NCI-H2171 (cell line): ENCODE results near the gene IL4R.

Source experiments
- DNase-seq: peaks from one replicate; lab custom pipeline; 2025; lab: John Stamatoyannopoulos, UW

IL4R gene

DNA sequence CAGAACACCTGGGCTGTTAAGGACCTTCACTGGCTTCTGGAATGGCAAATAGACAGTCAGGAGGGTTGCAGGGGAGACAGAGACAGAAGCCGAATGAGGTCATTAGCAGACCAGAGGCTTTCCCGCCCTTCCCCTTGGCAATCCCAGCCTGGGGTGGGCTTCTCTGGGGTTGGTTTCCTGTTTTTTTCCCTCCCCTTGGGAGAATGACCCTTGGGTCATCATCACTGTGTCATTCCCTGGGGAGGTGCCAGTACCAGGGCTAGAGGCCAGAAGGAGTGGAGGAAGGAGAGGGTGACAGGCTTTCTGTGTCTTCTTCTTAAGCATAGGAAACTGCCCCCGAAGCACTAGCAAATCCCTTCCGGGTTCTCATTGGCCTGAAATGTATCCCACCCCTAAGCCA lies 45.3 kb downstream of the IL4R start:
- DNase-seq = no peak

GRCh38 chr16:27359615-27360014 lies 45.8 kb downstream of the IL4R start:
- DNase-seq = no peak

GRCh38 chr16:27361987-27362386 lies 48.2 kb downstream of the IL4R start:
- DNase-seq = no peak

GRCh38 chr16:27362570-27363245 lies 48.9 kb downstream of the IL4R start:
- DNase-seq = no peak

GRCh38 chr16:27363246-27363632 lies 49.5 kb downstream of the IL4R start:
- DNase-seq = no peak

DNA sequence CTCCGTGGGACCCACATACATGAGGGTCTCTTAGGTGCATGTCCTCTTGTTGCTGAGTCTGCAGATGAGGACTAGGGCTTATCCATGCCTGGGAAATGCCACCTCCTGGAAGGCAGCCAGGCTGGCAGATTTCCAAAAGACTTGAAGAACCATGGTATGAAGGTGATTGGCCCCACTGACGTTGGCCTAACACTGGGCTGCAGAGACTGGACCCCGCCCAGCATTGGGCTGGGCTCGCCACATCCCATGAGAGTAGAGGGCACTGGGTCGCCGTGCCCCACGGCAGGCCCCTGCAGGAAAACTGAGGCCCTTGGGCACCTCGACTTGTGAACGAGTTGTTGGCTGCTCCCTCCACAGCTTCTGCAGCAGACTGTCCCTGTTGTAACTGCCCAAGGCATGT lies 50.0 kb downstream of the IL4R start:
- DNase-seq = no peak

DNA sequence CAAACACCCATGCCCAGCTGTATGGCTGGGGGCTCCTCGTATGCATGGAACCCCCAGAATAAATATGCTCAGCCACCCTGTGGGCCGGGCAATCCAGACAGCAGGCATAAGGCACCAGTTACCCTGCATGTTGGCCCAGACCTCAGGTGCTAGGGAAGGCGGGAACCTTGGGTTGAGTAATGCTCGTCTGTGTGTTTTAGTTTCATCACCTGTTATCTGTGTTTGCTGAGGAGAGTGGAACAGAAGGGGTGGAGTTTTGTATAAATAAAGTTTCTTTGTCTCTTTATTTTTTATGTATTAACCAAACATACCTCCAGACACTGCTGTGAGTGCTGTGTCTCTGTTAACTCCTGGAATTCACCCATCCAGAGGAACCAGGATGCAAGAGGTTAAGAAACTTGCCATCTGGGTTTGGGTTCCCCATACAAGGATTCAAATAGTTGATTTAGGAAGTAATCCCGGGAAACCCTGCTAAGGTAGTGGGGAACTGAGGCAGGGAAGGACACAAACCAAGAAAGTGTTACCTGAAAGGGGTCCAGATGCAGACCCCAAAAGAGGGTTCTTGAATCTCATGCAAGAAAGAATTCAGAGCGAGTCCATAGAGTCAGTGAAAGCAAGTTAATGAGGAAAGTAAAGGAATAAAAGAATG lies 50.8 kb downstream of the IL4R start:
- DNase-seq = no peak

- DNase-seq = no peak
These were observed 51.6 kb downstream of the IL4R start for GRCh38 chr16:27365142-27366089.

- DNase-seq = no peak
These were observed 53.1 kb downstream of the IL4R start for GRCh38 chr16:27366687-27367460.

DNA sequence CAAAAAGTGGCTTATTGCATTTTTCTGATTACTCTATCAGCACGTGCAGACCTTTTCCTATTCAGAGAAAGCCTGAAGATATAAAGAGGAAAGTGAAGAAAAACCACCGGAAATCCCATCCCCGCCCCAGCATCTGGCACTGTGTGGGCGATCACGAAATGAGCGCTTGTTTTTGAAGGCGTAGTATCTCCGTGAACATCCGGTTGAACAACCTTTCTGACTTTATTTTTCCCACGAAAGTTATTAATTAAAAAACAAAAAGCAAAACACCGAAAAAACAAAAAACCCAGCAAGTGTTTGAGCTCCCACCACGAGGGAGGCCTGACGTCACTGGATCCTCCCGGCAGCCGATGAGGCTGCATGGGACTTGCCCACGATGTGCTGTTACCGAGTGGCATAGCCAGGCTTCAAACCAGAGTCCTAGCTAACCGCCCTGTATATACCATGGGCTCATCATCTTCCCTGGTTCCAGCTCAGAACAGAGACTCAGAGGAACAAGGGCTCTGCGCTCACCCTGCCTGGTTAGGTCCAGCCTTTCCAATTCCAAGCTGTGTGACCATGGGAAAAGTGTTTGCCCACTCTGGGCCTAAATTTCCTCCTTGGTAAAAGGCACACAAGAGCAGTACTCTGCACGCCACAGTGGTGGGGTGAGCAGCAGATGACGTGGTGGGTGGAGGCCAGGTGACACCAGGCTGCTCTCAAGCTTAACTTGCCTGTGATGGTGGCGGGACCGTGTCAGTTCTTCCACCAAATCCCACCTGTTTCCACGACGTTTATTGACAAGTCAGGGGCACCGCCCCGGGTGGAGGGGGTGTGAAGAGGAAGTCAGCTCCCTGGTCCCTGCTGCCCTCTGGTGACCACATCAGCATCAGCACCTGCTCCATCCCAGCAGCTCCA lies 53.9 kb downstream of the IL4R start:
- DNase-seq = peak; percentile 29

DNA sequence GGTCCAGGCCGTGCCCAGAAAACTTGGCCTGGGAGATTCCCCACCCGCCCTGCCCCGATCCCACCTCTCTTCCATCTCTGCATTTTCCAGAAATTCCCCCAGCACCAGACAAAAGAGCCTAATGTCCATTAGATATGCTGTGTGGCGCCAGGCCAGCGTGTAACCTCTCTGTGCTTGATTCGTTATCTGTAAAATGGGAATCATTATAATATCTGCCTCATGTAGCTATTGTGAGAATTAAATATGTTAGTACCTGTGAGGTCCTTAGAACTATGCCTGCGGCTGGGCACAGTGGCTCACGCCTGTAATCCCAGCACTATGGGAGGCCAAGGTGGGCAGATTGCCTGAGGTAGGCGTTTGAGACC lies 54.6 kb downstream of the IL4R start:
- DNase-seq = no peak

GRCh38 chr16:27369806-27370205 lies 56.0 kb downstream of the IL4R start:
- no peak for DNase-seq

DNA sequence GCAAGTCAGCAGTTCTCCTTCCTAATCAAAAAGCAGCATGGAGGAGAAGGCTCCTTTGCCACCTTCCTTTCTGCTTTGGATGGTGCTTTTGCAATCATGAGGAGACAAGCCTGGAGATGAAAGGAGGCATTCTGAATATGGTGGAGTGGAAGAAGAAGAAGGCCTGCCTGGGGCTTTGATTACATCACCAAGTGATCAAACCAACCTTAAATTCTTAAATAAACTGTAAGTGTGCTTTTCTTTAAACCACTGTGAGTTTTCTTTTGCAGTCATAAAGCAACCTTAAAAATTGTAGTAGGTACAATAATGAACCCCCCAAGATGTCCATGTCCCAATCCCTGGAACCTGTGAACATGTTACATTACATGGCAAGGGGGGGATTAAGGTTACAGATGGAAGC lies 56.5 kb downstream of the IL4R start:
- no peak for DNase-seq

DNA sequence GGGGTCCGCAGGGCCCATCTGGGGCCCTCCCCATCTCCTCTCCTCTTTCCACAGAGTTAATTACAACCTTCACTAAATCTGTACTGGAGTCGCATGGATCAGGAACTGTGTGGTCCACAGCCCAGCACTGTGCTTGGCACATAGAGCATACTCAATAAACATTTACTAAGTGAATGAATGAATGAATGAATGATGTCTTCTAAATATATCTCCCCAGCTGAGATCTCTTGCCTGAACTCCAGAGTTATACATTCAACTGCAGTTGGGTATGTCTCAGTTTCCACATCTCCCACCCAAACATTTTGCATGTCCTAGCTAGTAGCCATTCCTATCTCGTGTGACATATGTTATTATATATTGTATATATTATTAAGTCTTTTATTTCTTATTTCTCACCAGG lies 59.5 kb downstream of the IL4R start:
- no peak for DNase-seq

- DNase-seq = no peak
These were observed 60.5 kb downstream of the IL4R start for GRCh38 chr16:27374221-27374803.

DNA sequence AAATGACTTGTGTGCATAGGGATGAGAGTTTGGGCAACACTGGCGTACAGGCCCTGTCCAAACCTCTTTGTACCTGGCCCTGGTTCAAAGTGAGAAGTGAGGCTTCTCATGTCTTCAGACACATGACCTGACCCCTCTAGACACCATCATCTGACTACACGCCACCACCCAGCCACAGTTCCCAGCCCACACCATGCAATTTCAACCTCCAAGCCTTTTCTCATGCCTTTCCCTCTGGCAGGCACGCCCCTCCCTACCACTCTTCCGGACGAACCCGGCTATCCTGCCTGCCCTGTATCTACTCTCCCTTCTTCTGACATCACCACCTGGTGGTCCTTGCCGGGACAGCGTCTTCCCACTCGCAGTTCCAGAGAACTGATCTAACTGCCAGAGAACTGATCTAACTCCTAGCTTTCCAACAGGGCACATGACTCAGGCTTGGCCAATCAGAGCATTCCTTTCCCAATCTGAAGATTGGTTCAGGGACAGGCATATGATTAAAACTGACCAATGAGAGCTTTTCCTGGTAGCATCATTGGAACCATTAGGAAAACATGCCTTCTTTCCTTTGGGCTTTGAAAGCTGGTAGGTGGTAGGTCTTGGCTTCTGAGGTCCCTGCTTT lies 61.1 kb downstream of the IL4R start:
- DNase-seq = peak; percentile 48

- no peak for DNase-seq
These were observed 64.1 kb downstream of the IL4R start for GRCh38 chr16:27377666-27378485.

DNA sequence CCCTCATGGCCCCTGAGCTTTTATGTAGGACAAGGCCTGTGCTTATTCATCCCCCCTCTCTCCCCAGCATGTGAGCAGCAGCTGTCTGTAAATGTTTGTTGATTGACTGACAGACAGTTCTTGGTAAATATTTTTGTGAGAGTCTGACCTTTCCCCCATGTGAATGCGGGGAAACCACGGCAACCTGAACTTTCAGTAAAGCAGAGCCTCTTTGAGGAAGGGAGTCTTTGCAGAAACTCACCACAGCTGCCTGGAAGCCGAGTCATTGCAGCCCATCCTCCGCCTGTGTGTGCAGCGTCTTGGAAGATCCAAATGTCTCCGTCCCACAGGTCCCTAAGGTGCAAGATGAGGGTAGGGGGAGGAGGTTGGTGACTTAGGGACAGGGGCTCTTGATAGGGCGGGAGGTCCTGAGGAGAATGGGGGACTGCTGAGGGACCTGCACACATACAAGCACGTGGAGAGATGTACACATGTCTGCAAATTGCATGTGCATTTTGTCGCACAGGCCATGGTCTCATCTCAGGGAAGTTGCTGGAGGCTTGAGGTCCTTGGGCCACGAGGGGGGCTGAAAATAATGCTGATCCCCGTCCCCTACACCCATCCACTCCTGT lies 65.2 kb downstream of the IL4R start:
- DNase-seq = no peak

DNA sequence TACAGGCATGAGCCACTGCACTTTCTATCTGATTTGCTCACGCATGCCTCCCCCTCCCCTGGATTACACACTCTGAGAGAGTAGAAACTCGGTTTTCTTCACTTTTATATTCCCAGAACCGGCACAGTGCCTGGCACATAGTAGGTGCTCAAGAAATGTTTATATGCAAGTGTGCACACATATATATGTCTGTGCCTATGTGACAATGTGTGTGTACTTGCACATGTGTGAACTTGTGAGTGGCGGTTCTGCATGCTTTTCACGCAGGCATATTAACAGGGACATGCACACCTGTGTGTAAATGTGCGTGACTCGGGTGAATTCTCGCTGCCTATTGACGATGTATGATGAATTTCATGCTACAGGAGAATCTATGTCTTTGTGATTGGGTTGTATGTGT lies 66.1 kb downstream of the IL4R start:
- no peak for DNase-seq
